Neural cell (in vitro differentiated cells): Measurements from ENCODE around the gene GPR142. TPM values are rescaled to one million over a fixed set of nuclear protein-coding genes. Genes with fewer than 3 reads are reported as not detected.

Source experiments
- H2AFZ ChIP-seq: fragments of 200-600, 300-800 bp; sonication (generic), shearing (Covaris generic); 2 replicates; pipeline ENCODE4 v1.6.0; 2014; ENCODE audit warnings: low read depth, mild to moderate bottlenecking, antibody characterized with exemption, low read length, moderate library complexity
- H3F3A ChIP-seq: fragments of 200-600 bp; shearing (Covaris generic); 2 replicates; pipeline ENCODE4 v1.6.1; 2016; ENCODE audit warnings: mild to moderate bottlenecking, moderate library complexity, mixed read lengths, antibody characterized with exemption, low read length; ENCODE audit not compliant: insufficient read depth, poor library complexity, severe bottlenecking
- H3K27ac ChIP-seq: fragments of 200-600, 300-800 bp; sonication (generic), shearing (Covaris generic); 2 replicates; pipeline ENCODE4 v1.5.1; 2014; ENCODE audit warnings: mild to moderate bottlenecking, low read length, moderate library complexity
- H3K27me3 ChIP-seq: fragments of 300-800, 200-600 bp; sonication (generic), shearing (Covaris generic); 2 replicates; pipeline ENCODE4 v1.6.0; 2014; ENCODE audit warnings: mild to moderate bottlenecking, low read depth, low read length, moderate library complexity; ENCODE audit not compliant: insufficient read depth
- H3K36me3 ChIP-seq: fragments of 300-800, 200-600 bp; sonication (generic), shearing (Covaris generic); 2 replicates; pipeline ENCODE4 v1.5.1; 2014; ENCODE audit warnings: mild to moderate bottlenecking, antibody characterized with exemption, low read length, moderate library complexity; ENCODE audit not compliant: insufficient read depth
- H3K4me2 ChIP-seq: fragments of 300-800, 200-600 bp; sonication (generic), shearing (Covaris generic); 2 replicates; pipeline ENCODE4 v1.6.0; 2014; ENCODE audit warnings: mild to moderate bottlenecking, low read length
- H3K4me3 ChIP-seq: fragments of 300-800, 200-600 bp; sonication (generic), shearing (Covaris generic); 2 replicates; pipeline ENCODE4 v1.5.1; 2014; ENCODE audit warnings: mild to moderate bottlenecking, low read length, moderate library complexity
- H3K79me2 ChIP-seq: fragments of 200-600 bp; shearing (Covaris generic); replicated peaks from 2 replicates; pipeline ENCODE4 v1.6.0; 2014; ENCODE audit warnings: mild to moderate bottlenecking, low read length, moderate library complexity; ENCODE audit not compliant: insufficient read depth
- H3K9ac ChIP-seq: fragments of 300-800, 200-600 bp; sonication (generic), shearing (Covaris generic); 2 replicates; pipeline ENCODE4 v1.6.1; 2016; ENCODE audit warnings: mild to moderate bottlenecking, low read length, mixed read lengths
- H3K9me2 ChIP-seq: fragments of 200-600 bp; shearing (Covaris generic); 2 replicates; pipeline ENCODE4 v1.6.1; 2016; ENCODE audit warnings: mild to moderate bottlenecking, low read length, mixed read lengths; ENCODE audit not compliant: insufficient read depth
- H3K9me3 ChIP-seq: fragments of 200-600, 300-800 bp; sonication (generic), shearing (Covaris generic); 2 replicates; pipeline ENCODE4 v1.6.1; 2016; ENCODE audit warnings: mild to moderate bottlenecking, mixed run types, low read length, moderate library complexity, mixed read lengths
- H4K20me1 ChIP-seq: fragments of 200-600 bp; shearing (Covaris generic); 2 replicates; pipeline ENCODE4 v1.6.1; 2016; ENCODE audit warnings: mild to moderate bottlenecking, mixed run types; ENCODE audit not compliant: insufficient read depth
- CTCF ChIP-seq: fragments of 450-650 bp; IDR thresholded peaks from 2 replicates; pipeline ENCODE4 v1.5.1; 2014; ENCODE audit warnings: antibody characterized with exemption, mild to moderate bottlenecking, moderate library complexity; ENCODE audit not compliant: poor library complexity, severe bottlenecking
- EP300 ChIP-seq: fragments of 450-650 bp; conservative IDR thresholded peaks from 2 replicates; pipeline ENCODE4 v1.6.1; 2014; ENCODE audit warnings: antibody characterized with exemption, mild to moderate bottlenecking, moderate library complexity; ENCODE audit not compliant: poor library complexity, severe bottlenecking
- EZH2 ChIP-seq: fragments of 200-600, 300-800 bp; shearing (Covaris generic), sonication (generic); IDR thresholded peaks from 2 replicates; pipeline ENCODE4 v1.6.1; 2014; ENCODE audit warnings: antibody characterized with exemption, low read length, borderline replicate concordance, mild to moderate bottlenecking; ENCODE audit not compliant: insufficient read depth, poor library complexity, severe bottlenecking
- MXI1 ChIP-seq: fragments of 450-650 bp; conservative IDR thresholded peaks from 2 replicates; pipeline ENCODE4 v1.6.1; 2014; ENCODE audit warnings: antibody characterized with exemption, mild to moderate bottlenecking; ENCODE audit not compliant: poor library complexity, severe bottlenecking
- POLR2AphosphoS5 ChIP-seq: IDR thresholded peaks from 2 replicates; pipeline ENCODE4 v1.6.1; 2012
- RAD21 ChIP-seq: fragments of 450-650 bp; conservative IDR thresholded peaks from 2 replicates; pipeline ENCODE4 v1.6.1; 2014; ENCODE audit warnings: antibody characterized with exemption, mild to moderate bottlenecking, moderate library complexity
- SMC3 ChIP-seq: fragments of 450-650 bp; conservative IDR thresholded peaks from 2 replicates; pipeline ENCODE4 v1.6.1; 2014; ENCODE audit warnings: antibody characterized with exemption, mild to moderate bottlenecking, moderate library complexity; ENCODE audit not compliant: poor library complexity
- TAF1 ChIP-seq: IDR thresholded peaks from 2 replicates; pipeline ENCODE4 v1.6.1; 2012; ENCODE audit warnings: low read depth
- polyA plus RNA-seq: library from polyadenylated mRNA; depleted of rRNA; stranded (reverse); fragments of >200 nt; gene quantifications from 2 replicates; pipeline ENCODE4 v1.2.3, GENCODE V29; 2014
- TF ChIP-seq, protein P1 (sequence below): IDR thresholded peaks from 2 replicates; pipeline ENCODE4 v1.6.1; 2012; ENCODE audit warnings: borderline replicate concordance

The GPR142 gene
- polyA plus RNA-seq, 1 donor from 2014 or later = not detected

DNA sequence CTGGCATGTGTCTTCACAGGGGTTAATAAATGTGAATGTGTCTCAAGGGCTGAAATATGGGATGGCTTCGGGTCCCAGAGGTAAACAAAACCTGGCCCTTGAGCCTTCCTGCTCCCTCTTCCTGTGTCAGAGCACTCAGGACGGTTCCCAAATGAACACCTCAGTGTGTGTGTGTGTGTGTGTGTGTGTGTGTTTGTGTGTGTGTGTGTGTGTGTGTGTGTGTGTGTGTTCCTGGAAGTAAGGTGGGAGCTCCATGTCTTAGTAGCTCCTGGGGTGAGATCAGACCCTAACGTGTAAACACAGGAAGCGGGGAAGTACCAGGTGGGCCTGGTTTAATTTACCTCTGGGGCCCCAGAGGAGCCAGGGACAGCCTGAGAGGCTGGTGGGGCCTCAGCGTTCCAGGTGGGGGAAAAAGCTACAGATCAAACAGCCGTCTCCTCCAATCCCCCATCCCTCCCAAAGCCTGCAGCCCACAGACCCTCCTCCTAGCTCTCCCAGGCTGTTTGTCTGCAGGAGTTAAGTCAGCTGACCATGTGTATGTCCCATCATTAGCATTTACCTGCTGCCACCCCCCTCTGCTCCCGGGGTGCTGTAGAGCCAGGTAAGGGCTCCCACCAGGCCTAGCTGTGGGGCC is 35.2 kb upstream of the GPR142 start:
- Histone ChIP-seq H3F3A (no peaks in the 10 kb centered on the region), H3K79me2 (no peaks in the 10 kb centered on the region), H4K20me1 (no peaks in the 10 kb centered on the region), H3K4me2 (no peak overlapping the region), H3K27ac (no peak overlapping the region), H3K9me2 (no peaks in the 10 kb centered on the region), H3K36me3 (no peaks in the 10 kb centered on the region), H3K9ac (no peak overlapping the region), H3K27me3 (peaks cover 2% of the 10 kb centered on the region), H3K4me3 (no peak overlapping the region), H3K9me3 (no peaks in the 10 kb centered on the region), H2AFZ (no peak overlapping the region)
- TF ChIP-seq POLR2AphosphoS5 = no peak

- Histone ChIP-seq H3K9me3 (no peaks in the 10 kb centered on the region), H3K4me2 (no peak overlapping the region), H3K9ac (no peak overlapping the region), H2AFZ (no peak overlapping the region), H3K27ac (no peak overlapping the region), H3K36me3 (no peaks in the 10 kb centered on the region), H3K27me3 (no peaks in the 10 kb centered on the region), H3K9me2 (no peaks in the 10 kb centered on the region), H3K79me2 (no peaks in the 10 kb centered on the region), H3F3A (no peaks in the 10 kb centered on the region), H4K20me1 (no peaks in the 10 kb centered on the region), H3K4me3 (no peak overlapping the region)
- TF ChIP-seq, protein P1, sequence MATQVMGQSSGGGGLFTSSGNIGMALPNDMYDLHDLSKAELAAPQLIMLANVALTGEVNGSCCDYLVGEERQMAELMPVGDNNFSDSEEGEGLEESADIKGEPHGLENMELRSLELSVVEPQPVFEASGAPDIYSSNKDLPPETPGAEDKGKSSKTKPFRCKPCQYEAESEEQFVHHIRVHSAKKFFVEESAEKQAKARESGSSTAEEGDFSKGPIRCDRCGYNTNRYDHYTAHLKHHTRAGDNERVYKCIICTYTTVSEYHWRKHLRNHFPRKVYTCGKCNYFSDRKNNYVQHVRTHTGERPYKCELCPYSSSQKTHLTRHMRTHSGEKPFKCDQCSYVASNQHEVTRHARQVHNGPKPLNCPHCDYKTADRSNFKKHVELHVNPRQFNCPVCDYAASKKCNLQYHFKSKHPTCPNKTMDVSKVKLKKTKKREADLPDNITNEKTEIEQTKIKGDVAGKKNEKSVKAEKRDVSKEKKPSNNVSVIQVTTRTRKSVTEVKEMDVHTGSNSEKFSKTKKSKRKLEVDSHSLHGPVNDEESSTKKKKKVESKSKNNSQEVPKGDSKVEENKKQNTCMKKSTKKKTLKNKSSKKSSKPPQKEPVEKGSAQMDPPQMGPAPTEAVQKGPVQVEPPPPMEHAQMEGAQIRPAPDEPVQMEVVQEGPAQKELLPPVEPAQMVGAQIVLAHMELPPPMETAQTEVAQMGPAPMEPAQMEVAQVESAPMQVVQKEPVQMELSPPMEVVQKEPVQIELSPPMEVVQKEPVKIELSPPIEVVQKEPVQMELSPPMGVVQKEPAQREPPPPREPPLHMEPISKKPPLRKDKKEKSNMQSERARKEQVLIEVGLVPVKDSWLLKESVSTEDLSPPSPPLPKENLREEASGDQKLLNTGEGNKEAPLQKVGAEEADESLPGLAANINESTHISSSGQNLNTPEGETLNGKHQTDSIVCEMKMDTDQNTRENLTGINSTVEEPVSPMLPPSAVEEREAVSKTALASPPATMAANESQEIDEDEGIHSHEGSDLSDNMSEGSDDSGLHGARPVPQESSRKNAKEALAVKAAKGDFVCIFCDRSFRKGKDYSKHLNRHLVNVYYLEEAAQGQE = no peak
- TF ChIP-seq SMC3 (no peak), EP300 (no peak), EZH2 (no peak), POLR2AphosphoS5 (no peak), RAD21 (no peak), CTCF (no peak), TAF1 (no peak), MXI1 (no peak)
Observed at GRCh38 chr17:74332763-74333283, 34.5 kb upstream of the GPR142 start.
